ENCODE measurements around the gene TENT4B. TPM values are rescaled to one million over a fixed set of nuclear protein-coding genes. Genes with fewer than 3 reads are reported as not detected.
A peak's percentile ranks its signal among the peaks of the same experiment; 100 is the strongest.

TENT4B gene
- total RNA-seq, 2 donors from 2014 or later = 15.0 to 15.9 TPM

- H3K4me3 ChIP-seq = peak within 1 kb of the TSS; percentile 71
- no peak for DNase-seq (ENCODE audit: low spot score)
- no peaks in the 10 kb centered on the region for H3K27me3 ChIP-seq (replicated peaks; ENCODE audit: insufficient read depth)
- no peak for TF ChIP-seq CTCF (IDR thresholded peaks at IDR 0.05)
- H3K4me1 ChIP-seq (ENCODE audit: control insufficient read depth in 1 of 2, low read depth in 2 of 2) = peaks cover 10 to 33% of the 10 kb centered on the region in 2 donors
- peak; percentile 74 for ATAC-seq (ENCODE audit: insufficient number of reproducible peaks, low FRiP score, low read depth)
- peak within 1 kb of the TSS in 1 of 2 donors; percentile 51 for H3K27ac ChIP-seq
- H3K9me3 ChIP-seq = no peaks in the 10 kb centered on the region
- no peaks in the 10 kb centered on the region for H3K36me3 ChIP-seq
These were observed 113.4 kb downstream of the TENT4B start, which contains the start of gene ADCY7 for GRCh38 chr16:50266337-50267091. ADCY7 (plus strand) TSS chr16:50266551; CDS start chr16:50288180, 21,629 bp downstream.

GRCh38 chr16:50267151-50267631 is 114.1 kb downstream of the TENT4B start:
- no peaks in the 10 kb centered on the region for H3K27me3 ChIP-seq (replicated peaks; ENCODE audit: insufficient read depth)
- no peak overlapping the region for H3K27ac ChIP-seq
- no peaks in the 10 kb centered on the region for H3K9me3 ChIP-seq
- peaks cover 10 to 26% of the 10 kb centered on the region in 2 donors for H3K4me1 ChIP-seq (ENCODE audit: control insufficient read depth in 1 of 2, low read depth in 2 of 2)
- ATAC-seq (ENCODE audit: insufficient number of reproducible peaks, low FRiP score, low read depth) = no peak
- DNase-seq (ENCODE audit: low spot score) = no peak
- H3K4me3 ChIP-seq = peak overlapping the region; percentile 71
- TF ChIP-seq CTCF (IDR thresholded peaks at IDR 0.05) = no peak
- no peaks in the 10 kb centered on the region for H3K36me3 ChIP-seq

- Histone ChIP-seq H3K4me1 (ENCODE audit: control insufficient read depth in 1 of 2, low read depth in 2 of 2) (peaks cover 10 to 26% of the 10 kb centered on the region in 2 donors), H3K36me3 (no peaks in the 10 kb centered on the region), H3K27me3 (replicated peaks; ENCODE audit: insufficient read depth) (no peaks in the 10 kb centered on the region), H3K27ac (no peak overlapping the region), H3K9me3 (no peaks in the 10 kb centered on the region), H3K4me3 (peak overlapping the region; percentile 71)
- TF ChIP-seq CTCF (IDR thresholded peaks at IDR 0.05) = no peak
- ATAC-seq (ENCODE audit: insufficient number of reproducible peaks, low FRiP score, low read depth) (no peak), DNase-seq (ENCODE audit: low spot score) (no peak)
These were observed 114.5 kb downstream of the TENT4B start for GRCh38 chr16:50267651-50268050.

- no peak overlapping the region for H3K27ac ChIP-seq
- peak overlapping the region; percentile 71 for H3K4me3 ChIP-seq
- no peaks in the 10 kb centered on the region for H3K36me3 ChIP-seq
- ATAC-seq (ENCODE audit: insufficient number of reproducible peaks, low FRiP score, low read depth) (no peak), DNase-seq (ENCODE audit: low spot score) (no peak)
- H3K4me1 ChIP-seq (ENCODE audit: control insufficient read depth in 1 of 2, low read depth in 2 of 2) = peaks cover 10 to 26% of the 10 kb centered on the region in 2 donors
- no peaks in the 10 kb centered on the region for H3K27me3 ChIP-seq (replicated peaks; ENCODE audit: insufficient read depth)
- TF ChIP-seq CTCF (IDR thresholded peaks at IDR 0.05) = no peak
- H3K9me3 ChIP-seq = no peaks in the 10 kb centered on the region
These were observed 115.2 kb downstream of the TENT4B start for GRCh38 chr16:50268352-50268751.

GRCh38 chr16:50269061-50269705 is 116.1 kb downstream of the TENT4B start:
- TF ChIP-seq CTCF (IDR thresholded peaks at IDR 0.05) = no peak

More at GRCh38 chr16:50269061-50269705, 116.1 kb downstream of the TENT4B start:
- H3K9me3 ChIP-seq = no peaks in the 10 kb centered on the region
- DNase-seq (ENCODE audit: low spot score) = no peak
- ATAC-seq (ENCODE audit: insufficient number of reproducible peaks, low FRiP score, low read depth) = no peak
- H3K36me3 ChIP-seq = no peaks in the 10 kb centered on the region
- peaks cover 10 to 26% of the 10 kb centered on the region in 2 donors for H3K4me1 ChIP-seq (ENCODE audit: control insufficient read depth in 1 of 2, low read depth in 2 of 2)
- H3K27ac ChIP-seq = no peak overlapping the region
- H3K27me3 ChIP-seq (replicated peaks; ENCODE audit: insufficient read depth) = no peaks in the 10 kb centered on the region
- H3K4me3 ChIP-seq = no peak overlapping the region
